PFSK-1 (cell line): Measurements from ENCODE around the gene EEF1AKMT4.

Experiments used
- FOXP2 ChIP-seq: optimal IDR thresholded peaks from 2 replicates; pipeline ENCODE3; 2011; ENCODE audit warnings: borderline replicate concordance, control low read depth, inconsistent platforms; ENCODE audit not compliant: insufficient read depth; ENCODE audit errors: extremely low read length, extremely low read depth
- POLR2AphosphoS5 ChIP-seq: IDR thresholded peaks from 2 replicates; pipeline ENCODE4 v1.6.1; 2012; ENCODE audit warnings: low read depth, mild to moderate bottlenecking, control low read depth, low read length, moderate library complexity
- SIN3A ChIP-seq: IDR thresholded peaks from 2 replicates; pipeline ENCODE4 v1.6.1; 2012; ENCODE audit warnings: mild to moderate bottlenecking, low read length, moderate library complexity, borderline replicate concordance; ENCODE audit not compliant: insufficient read depth
- TAF1 ChIP-seq: IDR thresholded peaks from 2 replicates; pipeline ENCODE4 v1.6.1; 2012; ENCODE audit warnings: low read length, control low read depth, borderline replicate concordance; ENCODE audit not compliant: insufficient read depth
- TF ChIP-seq, protein P1 (sequence below), 2 experiments: IDR thresholded peaks; 2 replicates each; pipeline versions ENCODE4 v1.6.1 to v1.8.0; 2011 to 2012; ENCODE audit warnings: low read depth in 2 of 2, low read length in 2 of 2, control low read depth in 1 of 2, inconsistent platforms in 1 of 2, mild to moderate bottlenecking in 1 of 2, moderate library complexity in 1 of 2; ENCODE audit not compliant: insufficient read depth in 1 of 2

EEF1AKMT4 gene

DNA sequence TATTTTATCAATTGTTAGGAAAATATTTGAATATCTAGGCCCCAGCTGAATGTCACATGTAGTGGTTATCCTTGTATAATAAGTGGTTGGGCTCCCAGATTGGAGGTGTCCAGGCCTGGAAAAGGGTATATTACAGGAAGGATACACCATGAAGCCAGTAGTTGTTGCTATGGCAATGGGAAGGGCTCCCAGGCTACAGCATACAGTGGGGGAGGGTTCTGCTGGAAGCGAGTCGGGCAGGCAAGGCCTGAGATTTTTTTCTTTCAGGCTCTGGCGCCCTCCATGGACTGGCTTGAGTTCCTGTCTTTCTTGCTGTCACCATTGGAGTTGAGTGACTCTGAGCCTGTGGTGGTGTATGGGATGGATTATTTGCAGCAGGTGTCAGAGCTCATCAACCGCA, 35.2 kb downstream of the EEF1AKMT4 start:
- TF ChIP-seq TAF1 (no peak), FOXP2 (no peak), POLR2AphosphoS5 (no peak), SIN3A (no peak)
- TF ChIP-seq, protein P1, sequence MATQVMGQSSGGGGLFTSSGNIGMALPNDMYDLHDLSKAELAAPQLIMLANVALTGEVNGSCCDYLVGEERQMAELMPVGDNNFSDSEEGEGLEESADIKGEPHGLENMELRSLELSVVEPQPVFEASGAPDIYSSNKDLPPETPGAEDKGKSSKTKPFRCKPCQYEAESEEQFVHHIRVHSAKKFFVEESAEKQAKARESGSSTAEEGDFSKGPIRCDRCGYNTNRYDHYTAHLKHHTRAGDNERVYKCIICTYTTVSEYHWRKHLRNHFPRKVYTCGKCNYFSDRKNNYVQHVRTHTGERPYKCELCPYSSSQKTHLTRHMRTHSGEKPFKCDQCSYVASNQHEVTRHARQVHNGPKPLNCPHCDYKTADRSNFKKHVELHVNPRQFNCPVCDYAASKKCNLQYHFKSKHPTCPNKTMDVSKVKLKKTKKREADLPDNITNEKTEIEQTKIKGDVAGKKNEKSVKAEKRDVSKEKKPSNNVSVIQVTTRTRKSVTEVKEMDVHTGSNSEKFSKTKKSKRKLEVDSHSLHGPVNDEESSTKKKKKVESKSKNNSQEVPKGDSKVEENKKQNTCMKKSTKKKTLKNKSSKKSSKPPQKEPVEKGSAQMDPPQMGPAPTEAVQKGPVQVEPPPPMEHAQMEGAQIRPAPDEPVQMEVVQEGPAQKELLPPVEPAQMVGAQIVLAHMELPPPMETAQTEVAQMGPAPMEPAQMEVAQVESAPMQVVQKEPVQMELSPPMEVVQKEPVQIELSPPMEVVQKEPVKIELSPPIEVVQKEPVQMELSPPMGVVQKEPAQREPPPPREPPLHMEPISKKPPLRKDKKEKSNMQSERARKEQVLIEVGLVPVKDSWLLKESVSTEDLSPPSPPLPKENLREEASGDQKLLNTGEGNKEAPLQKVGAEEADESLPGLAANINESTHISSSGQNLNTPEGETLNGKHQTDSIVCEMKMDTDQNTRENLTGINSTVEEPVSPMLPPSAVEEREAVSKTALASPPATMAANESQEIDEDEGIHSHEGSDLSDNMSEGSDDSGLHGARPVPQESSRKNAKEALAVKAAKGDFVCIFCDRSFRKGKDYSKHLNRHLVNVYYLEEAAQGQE (IDR thresholded peaks at IDR 0.05; ENCODE audit: insufficient read depth in 1 of 2, low read depth in 2 of 2, low read length in 2 of 2) = no peak

DNA sequence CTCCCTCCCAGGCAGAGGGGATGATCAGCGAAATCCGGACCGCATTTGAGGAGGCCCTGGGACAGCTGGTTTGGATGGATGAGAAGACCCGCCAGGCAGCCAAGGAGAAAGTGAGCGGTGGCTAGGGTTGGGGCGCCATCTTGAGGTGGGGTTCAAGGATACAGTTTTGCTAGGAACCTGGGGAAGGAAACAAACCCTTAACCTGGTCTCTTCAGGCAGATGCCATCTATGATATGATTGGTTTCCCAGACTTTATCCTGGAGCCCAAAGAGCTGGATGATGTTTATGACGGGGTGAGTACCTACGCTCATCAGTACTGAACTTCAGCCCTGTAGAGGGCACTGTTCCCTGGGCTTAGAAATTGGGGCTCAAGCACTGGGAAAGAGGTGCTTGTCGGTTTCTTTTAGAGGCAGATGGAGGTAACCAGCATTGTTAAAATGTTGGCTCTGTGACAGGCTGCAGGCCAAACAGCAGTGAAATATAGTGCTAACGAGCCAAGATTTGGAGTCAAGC, 40.0 kb downstream of the EEF1AKMT4 start:
- TF ChIP-seq SIN3A = no peak
- TF ChIP-seq TAF1 = no peak
- TF ChIP-seq FOXP2 = no peak
- TF ChIP-seq, protein P1 (IDR thresholded peaks at IDR 0.05; ENCODE audit: insufficient read depth in 1 of 2, low read depth in 2 of 2, low read length in 2 of 2) = no peak
- TF ChIP-seq POLR2AphosphoS5 = no peak

DNA sequence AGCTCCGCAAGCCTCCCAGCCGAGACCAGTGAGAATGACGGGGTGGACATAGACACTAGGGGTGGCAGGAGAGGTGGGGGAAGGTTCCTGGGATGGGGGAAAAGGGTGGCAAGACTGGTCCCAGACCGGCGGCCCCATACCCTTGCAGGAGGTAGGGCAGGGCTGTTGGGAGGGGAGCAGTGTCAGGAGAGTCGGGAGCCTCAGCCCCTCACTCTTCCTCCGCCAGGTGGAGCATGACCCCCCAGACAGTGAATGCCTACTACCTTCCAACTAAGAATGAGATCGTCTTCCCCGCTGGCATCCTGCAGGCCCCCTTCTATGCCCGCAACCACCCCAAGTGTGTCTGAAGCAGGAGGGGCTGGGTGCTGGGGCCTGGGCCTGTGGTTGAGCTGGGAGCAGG, 40.9 kb downstream of the EEF1AKMT4 start:
- TF ChIP-seq, protein P1 (IDR thresholded peaks at IDR 0.05; ENCODE audit: insufficient read depth in 1 of 2, low read depth in 2 of 2, low read length in 2 of 2) = no peak
- TF ChIP-seq SIN3A = no peak

DNA sequence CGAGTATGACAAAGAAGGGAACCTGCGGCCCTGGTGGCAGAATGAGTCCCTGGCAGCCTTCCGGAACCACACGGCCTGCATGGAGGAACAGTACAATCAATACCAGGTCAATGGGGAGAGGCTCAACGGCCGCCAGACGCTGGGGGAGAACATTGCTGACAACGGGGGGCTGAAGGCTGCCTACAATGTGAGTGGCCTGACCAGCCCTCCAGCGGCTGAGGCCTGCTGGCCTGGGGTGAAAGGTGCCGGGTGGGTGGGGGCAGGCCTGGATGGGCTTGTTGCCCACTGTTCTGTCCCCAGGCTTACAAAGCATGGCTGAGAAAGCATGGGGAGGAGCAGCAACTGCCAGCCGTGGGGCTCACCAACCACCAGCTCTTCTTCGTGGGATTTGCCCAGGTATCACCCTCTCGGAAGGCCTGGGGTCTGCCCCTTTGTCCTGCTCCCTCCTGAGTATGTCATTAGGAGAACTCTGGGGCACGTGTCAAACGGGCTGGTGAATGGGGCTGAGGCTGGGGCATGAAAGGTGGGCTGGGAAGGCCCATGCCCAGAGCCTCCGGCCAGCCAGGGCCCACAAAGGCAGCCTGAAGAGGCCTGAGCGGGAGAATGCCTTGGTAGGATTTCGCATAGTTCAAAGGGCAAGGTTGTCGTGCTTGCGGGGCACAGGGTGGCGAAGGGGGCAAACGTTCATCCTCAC, 41.7 kb downstream of the EEF1AKMT4 start:
- TF ChIP-seq FOXP2 = no peak
- no peak for TF ChIP-seq TAF1
- TF ChIP-seq POLR2AphosphoS5 = no peak
- TF ChIP-seq, protein P1 (IDR thresholded peaks at IDR 0.05; ENCODE audit: insufficient read depth in 1 of 2, low read depth in 2 of 2, low read length in 2 of 2) = no peak

DNA sequence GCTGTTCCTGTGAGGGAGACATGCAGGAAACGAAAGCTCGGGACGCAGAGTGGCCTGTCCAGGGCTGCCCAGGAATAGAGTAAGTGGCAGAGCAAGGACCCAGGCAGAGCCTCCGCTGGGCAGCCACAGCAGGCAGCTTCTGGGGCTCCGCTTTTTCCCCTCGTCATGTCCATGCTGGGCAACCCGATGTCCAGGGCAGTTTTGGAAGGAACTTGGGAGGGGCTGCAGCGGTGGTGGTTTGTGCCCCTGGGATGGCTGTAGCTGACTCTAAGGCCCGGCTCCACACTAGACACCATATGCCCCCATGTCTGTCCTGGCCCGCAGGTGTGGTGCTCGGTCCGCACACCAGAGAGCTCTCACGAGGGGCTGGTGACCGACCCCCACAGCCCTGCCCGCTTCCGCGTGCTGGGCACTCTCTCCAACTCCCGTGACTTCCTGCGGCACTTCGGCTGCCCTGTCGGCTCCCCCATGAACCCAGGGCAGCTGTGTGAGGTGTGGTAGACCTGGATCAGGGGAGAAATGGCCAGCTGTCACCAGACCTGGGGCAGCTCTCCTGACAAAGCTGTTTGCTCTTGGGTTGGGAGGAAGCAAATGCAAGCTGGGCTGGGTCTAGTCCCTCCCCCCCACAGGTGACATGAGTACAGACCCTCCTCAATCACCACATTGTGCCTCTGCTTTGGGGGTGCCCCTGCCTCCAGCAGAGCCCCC, 42.4 kb downstream of the EEF1AKMT4 start:
- TF ChIP-seq FOXP2 = no peak
- no peak for TF ChIP-seq TAF1
- TF ChIP-seq SIN3A = no peak
- TF ChIP-seq, protein P1 (IDR thresholded peaks at IDR 0.05; ENCODE audit: insufficient read depth in 1 of 2, low read depth in 2 of 2, low read length in 2 of 2) = no peak
- TF ChIP-seq POLR2AphosphoS5 = no peak
